ENCODE results near the gene AP1AR.

DNA sequence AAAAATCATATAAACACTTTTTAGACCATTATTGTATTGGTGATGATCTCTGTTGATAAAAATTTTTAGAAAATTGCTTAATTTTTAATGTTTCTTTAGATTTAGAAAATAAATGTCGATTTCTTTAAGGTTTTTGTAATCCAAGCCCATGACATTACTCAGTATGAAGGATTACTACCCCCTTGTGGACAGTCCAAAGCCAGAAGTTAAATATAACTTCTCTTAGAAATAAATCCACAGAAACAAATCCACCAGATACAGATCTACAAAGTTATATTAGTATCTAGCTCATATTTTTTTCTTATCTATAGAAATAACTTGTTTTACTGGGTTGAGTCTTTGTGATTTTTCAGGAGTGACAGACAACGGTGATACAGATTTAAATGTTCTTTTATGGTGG lies 35.2 kb downstream of the AP1AR start:
- TF ChIP-seq EP300 (IDR thresholded peaks at IDR 0.05) (no peak), POLR2A (IDR thresholded peaks at IDR 0.05) (no peak), POLR2AphosphoS5 (IDR thresholded peaks at IDR 0.05) (no peak)
- TF ChIP-seq, protein P1, sequence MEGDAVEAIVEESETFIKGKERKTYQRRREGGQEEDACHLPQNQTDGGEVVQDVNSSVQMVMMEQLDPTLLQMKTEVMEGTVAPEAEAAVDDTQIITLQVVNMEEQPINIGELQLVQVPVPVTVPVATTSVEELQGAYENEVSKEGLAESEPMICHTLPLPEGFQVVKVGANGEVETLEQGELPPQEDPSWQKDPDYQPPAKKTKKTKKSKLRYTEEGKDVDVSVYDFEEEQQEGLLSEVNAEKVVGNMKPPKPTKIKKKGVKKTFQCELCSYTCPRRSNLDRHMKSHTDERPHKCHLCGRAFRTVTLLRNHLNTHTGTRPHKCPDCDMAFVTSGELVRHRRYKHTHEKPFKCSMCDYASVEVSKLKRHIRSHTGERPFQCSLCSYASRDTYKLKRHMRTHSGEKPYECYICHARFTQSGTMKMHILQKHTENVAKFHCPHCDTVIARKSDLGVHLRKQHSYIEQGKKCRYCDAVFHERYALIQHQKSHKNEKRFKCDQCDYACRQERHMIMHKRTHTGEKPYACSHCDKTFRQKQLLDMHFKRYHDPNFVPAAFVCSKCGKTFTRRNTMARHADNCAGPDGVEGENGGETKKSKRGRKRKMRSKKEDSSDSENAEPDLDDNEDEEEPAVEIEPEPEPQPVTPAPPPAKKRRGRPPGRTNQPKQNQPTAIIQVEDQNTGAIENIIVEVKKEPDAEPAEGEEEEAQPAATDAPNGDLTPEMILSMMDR (IDR thresholded peaks at IDR 0.05) = peak in 1 of 2 donors; percentile 14

Measured in suprapubic skin (tissue), 4 donors.